ENCODE data around the gene PTPRD. TPM values are rescaled to one million over a fixed set of nuclear protein-coding genes. Genes with fewer than 3 reads are reported as not detected.

The PTPRD gene
- total RNA-seq, 4 donors from 2014 or later = 19.6 to 78.9 (median 45.6) TPM

- intact Hi-C loops (cut with DNase I) = no loop called here
- no peaks in the 10 kb centered on the region for H3K4me1 ChIP-seq
- H3K4me3 ChIP-seq (replicated peaks in 1 of 3) = no peak overlapping the region
- H3K9me3 ChIP-seq = no peaks in the 10 kb centered on the region
- H3K27me3 ChIP-seq = no peaks in the 10 kb centered on the region
- 88 to 90% methylated on average over 1 of the region's 1 CpG for WGBS, 2 donors
- no peaks in the 10 kb centered on the region for H3K36me3 ChIP-seq
- H3K27ac ChIP-seq = no peak overlapping the region
- no peak for TF ChIP-seq POLR2A (IDR thresholded peaks at IDR 0.05)
- TF ChIP-seq CTCF (IDR thresholded peaks at IDR 0.05) = no peak
- no peak for DNase-seq
These were observed 50.0 kb downstream of the PTPRD start for GRCh38 chr9:10562581-10563343.

- Histone ChIP-seq H3K4me1 (no peaks in the 10 kb centered on the region), H3K4me3 (replicated peaks in 1 of 3) (no peak overlapping the region), H3K9me3 (no peaks in the 10 kb centered on the region), H3K27ac (no peak overlapping the region), H3K27me3 (no peaks in the 10 kb centered on the region), H3K36me3 (no peaks in the 10 kb centered on the region)
- intact Hi-C loops (cut with DNase I) = no loop called here
- WGBS, 2 donors = 63 to 64% methylated on average over 1 of the region's 1 CpG
- DNase-seq = no peak
- TF ChIP-seq POLR2A (IDR thresholded peaks at IDR 0.05) (no peak), CTCF (IDR thresholded peaks at IDR 0.05) (no peak)
These were observed 64.5 kb downstream of the PTPRD start for GRCh38 chr9:10548348-10548747.

GRCh38 chr9:10538073-10538472 lies 74.7 kb downstream of the PTPRD start:
- no peaks in the 10 kb centered on the region for H3K36me3 ChIP-seq
- no peaks in the 10 kb centered on the region for H3K4me1 ChIP-seq
- intact Hi-C loops (cut with DNase I) = no loop called here
- no peak for DNase-seq
- no peak overlapping the region for H3K4me3 ChIP-seq (replicated peaks in 1 of 3)
- H3K9me3 ChIP-seq = no peaks in the 10 kb centered on the region
- no peak overlapping the region for H3K27ac ChIP-seq
- TF ChIP-seq CTCF (IDR thresholded peaks at IDR 0.05) (no peak), POLR2A (IDR thresholded peaks at IDR 0.05) (no peak)
- no peaks in the 10 kb centered on the region for H3K27me3 ChIP-seq
- 85 to 96% methylated on average over 2 of the region's 2 CpGs for WGBS, 2 donors

GRCh38 chr9:10534850-10535249 lies 78.0 kb downstream of the PTPRD start:
- no peak overlapping the region for H3K27ac ChIP-seq
- intact Hi-C loops (cut with DNase I) = no loop called here
- H3K27me3 ChIP-seq = no peaks in the 10 kb centered on the region
- WGBS, 2 donors = 75 to 85% methylated on average over 1 of the region's 1 CpG
- no peaks in the 10 kb centered on the region for H3K9me3 ChIP-seq
- no peak overlapping the region for H3K4me3 ChIP-seq (replicated peaks in 1 of 3)
- DNase-seq = no peak
- H3K4me1 ChIP-seq = no peaks in the 10 kb centered on the region
- H3K36me3 ChIP-seq = no peaks in the 10 kb centered on the region
- TF ChIP-seq POLR2A (IDR thresholded peaks at IDR 0.05) (no peak), CTCF (IDR thresholded peaks at IDR 0.05) (no peak)

- Histone ChIP-seq H3K4me1 (no peaks in the 10 kb centered on the region), H3K4me3 (replicated peaks in 1 of 3) (no peak overlapping the region), H3K36me3 (no peaks in the 10 kb centered on the region), H3K27me3 (no peaks in the 10 kb centered on the region), H3K9me3 (no peaks in the 10 kb centered on the region), H3K27ac (no peak overlapping the region)
- WGBS, 2 donors = 81 to 89% methylated on average over 1 of the region's 1 CpG
- no peak for DNase-seq
- intact Hi-C loops (cut with DNase I) = no loop called here
- TF ChIP-seq POLR2A (IDR thresholded peaks at IDR 0.05) = no peak
- TF ChIP-seq CTCF (IDR thresholded peaks at IDR 0.05) = no peak
These were observed 86.8 kb downstream of the PTPRD start for GRCh38 chr9:10525972-10526371.

All from thyroid gland (tissue), 4 donors.